Gastrocnemius medialis (tissue), 4 donors: ENCODE results near the gene ARID4A. TPM values are rescaled to one million over a fixed set of nuclear protein-coding genes. Genes with fewer than 3 reads are reported as not detected.

Source experiments
- ATAC-seq, 2 donors: fragments of 150-250 bp; one replicate each; pipeline ENCODE4 v1.9.1; 2016
- DNase-seq, 2 donors: peaks; one replicate each; pipeline ENCODE4 v3.0.0-alpha.2; 2019
- H3K27ac ChIP-seq, 4 donors: fragments of 200-600 bp; sonication (generic); 1 replicate in 1 of 4; 2 replicates in 3 of 4; pipeline ENCODE4 v1.5.1; 2016 to 2018; ENCODE audit warnings: mild to moderate bottlenecking in 2 of 4, moderate library complexity in 1 of 4
- H3K27me3 ChIP-seq, 3 donors: fragments of 200-600 bp; sonication (generic) in 2 of 3; 1 replicate in 1 of 3; 2 replicates in 2 of 3; pipeline versions ENCODE4 v1.5.1 to v1.6.0; 2016 to 2019; ENCODE audit warnings: mild to moderate bottlenecking in 1 of 3, moderate library complexity in 1 of 3
- H3K36me3 ChIP-seq, 2 donors: fragments of 200-600 bp; sonication (generic) in 1 of 2; one replicate each; pipeline ENCODE4 v1.5.1; 2017 to 2018
- H3K4me1 ChIP-seq, 2 donors: fragments of 200-600 bp; sonication (generic) in 1 of 2; one replicate each; pipeline ENCODE4 v1.5.1; 2016 to 2017; ENCODE audit warnings: mild to moderate bottlenecking in 2 of 2
- H3K4me3 ChIP-seq, 4 donors: fragments of 200-600 bp; sonication (generic) in 3 of 4; 1 replicate in 1 of 4; 2 replicates in 3 of 4; pipeline ENCODE4 v1.5.1; 2016 to 2019; ENCODE audit warnings: mild to moderate bottlenecking in 2 of 4
- H3K9me3 ChIP-seq, 3 donors: fragments of 200-600 bp; sonication (generic) in 2 of 3; 1 replicate in 1 of 3; 2 replicates in 2 of 3; pipeline ENCODE4 v1.5.1; 2016 to 2019
- POLR2A ChIP-seq, 2 donors: fragments of 450-650 bp; IDR thresholded peaks; one replicate each; pipeline ENCODE4 v1.6.1; 2017; ENCODE audit warnings: antibody characterized with exemption in 2 of 2, mild to moderate bottlenecking in 2 of 2, moderate library complexity in 2 of 2
- in situ Hi-C, 4 donors: fragments of 200-750 bp; cut with MboI; loops; one replicate each; pipeline versions ENCODE4 v1.15.0 to v1.8.0; 2017; ENCODE audit warnings: low sequenced_read_pairs in 4 of 4
- intact Hi-C: fragments of 100-400 bp; cut with DNase I; formaldehyde crosslinking; loops from one replicate; pipeline ENCODE4 v1.15.1; 2023; ENCODE audit warnings: low total_unique reads
- total RNA-seq, 4 donors: library from RNA; depleted of rRNA; stranded (reverse); fragments of >200 nt; gene quantifications; one replicate each; pipeline versions ENCODE4 v1.1.0 to v1.2.3, GENCODE V29; 2016
- TF ChIP-seq, protein P1 (sequence below), 5 experiments: fragments of 450-650 bp in 3 of 5; fragments of 200-600 bp in 2 of 5; sonication (generic) in 2 of 5; IDR thresholded peaks in 4 of 5; conservative IDR thresholded peaks in 1 of 5; 1 replicate in 4 of 5; 2 replicates in 1 of 5; pipeline ENCODE4 v1.5.1; 2016 to 2019; ENCODE audit warnings: antibody characterized with exemption in 5 of 5, mild to moderate bottlenecking in 3 of 5, moderate library complexity in 3 of 5

ARID4A gene
- total RNA-seq, 4 donors from 2014 or later: 6.6 to 10.5 (median 7.1) TPM

DNA sequence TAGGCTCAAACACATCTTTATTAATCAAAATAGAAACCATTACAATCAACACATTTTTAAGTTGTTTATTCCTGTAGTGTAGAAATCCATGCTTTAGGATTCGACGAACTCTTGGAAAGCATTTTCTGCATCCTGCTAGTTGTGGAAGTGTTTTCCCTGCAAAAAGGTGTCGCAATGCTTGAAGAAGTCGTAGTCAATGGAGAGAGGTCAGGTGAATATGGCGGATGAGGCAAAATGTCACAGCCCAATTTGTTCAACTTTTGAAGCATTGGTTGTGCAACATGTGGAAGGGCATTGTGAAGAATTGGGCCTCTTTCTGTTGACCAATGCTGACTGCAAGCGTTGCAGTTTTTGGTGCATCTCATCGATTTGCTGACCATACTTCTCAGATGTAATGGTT is 4.2 kb upstream of the ARID4A start:
- DNase-seq: no peak
- Histone ChIP-seq H3K9me3 (no peaks in the 10 kb centered on the region), H3K4me3 (no peak overlapping the region), H3K36me3 (peaks cover 0 to 50% of the 10 kb centered on the region in 2 donors), H3K27me3 (no peaks in the 10 kb centered on the region), H3K27ac (no peak overlapping the region), H3K4me1 (peaks cover 36 to 37% of the 10 kb centered on the region in 2 donors)
- in situ Hi-C loops: loop anchor here in 3 of 4 donors (10.0 kb wide), 1 partner anchor 49 kb away; the partner anchor contains the start of gene PSMA3 (in 3 of the 3)
- intact Hi-C loops: no loop called here
- TF ChIP-seq, protein P1, sequence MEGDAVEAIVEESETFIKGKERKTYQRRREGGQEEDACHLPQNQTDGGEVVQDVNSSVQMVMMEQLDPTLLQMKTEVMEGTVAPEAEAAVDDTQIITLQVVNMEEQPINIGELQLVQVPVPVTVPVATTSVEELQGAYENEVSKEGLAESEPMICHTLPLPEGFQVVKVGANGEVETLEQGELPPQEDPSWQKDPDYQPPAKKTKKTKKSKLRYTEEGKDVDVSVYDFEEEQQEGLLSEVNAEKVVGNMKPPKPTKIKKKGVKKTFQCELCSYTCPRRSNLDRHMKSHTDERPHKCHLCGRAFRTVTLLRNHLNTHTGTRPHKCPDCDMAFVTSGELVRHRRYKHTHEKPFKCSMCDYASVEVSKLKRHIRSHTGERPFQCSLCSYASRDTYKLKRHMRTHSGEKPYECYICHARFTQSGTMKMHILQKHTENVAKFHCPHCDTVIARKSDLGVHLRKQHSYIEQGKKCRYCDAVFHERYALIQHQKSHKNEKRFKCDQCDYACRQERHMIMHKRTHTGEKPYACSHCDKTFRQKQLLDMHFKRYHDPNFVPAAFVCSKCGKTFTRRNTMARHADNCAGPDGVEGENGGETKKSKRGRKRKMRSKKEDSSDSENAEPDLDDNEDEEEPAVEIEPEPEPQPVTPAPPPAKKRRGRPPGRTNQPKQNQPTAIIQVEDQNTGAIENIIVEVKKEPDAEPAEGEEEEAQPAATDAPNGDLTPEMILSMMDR (IDR thresholded peaks at IDR 0.05 in 4 of 5, conservative IDR thresholded peaks at IDR 0.05 in 1 of 5): no peak
- no peak for TF ChIP-seq POLR2A (IDR thresholded peaks at IDR 0.05)
- ATAC-seq: no peak

DNA sequence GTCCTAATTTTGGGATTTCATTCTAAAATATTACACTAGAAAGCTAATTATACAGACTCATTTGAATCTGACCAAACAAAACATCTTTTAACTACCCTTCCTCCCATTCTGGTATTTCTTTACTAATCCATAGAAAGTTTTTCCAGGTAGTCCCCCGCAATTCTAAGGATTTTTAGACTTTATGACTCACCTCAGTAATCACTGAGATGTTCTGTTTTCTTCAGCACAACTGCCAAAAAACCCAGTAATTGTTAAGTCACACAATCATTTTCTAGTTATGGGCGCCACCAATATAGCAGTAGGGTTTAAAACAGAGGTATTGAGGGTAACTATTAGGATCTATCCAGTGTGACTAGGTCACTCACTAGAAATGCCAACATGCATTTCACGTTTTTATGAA is 1.6 kb upstream of the ARID4A start:
- H3K4me1 ChIP-seq: peaks cover 46 to 51% of the 10 kb centered on the region in 2 donors
- intact Hi-C loops: no loop called here
- in situ Hi-C loops: loop anchor here in 3 of 4 donors (10.0 kb wide), 1 partner anchor 52 kb away; the partner anchor contains the start of gene PSMA3 (in 3 of the 3)

DNA sequence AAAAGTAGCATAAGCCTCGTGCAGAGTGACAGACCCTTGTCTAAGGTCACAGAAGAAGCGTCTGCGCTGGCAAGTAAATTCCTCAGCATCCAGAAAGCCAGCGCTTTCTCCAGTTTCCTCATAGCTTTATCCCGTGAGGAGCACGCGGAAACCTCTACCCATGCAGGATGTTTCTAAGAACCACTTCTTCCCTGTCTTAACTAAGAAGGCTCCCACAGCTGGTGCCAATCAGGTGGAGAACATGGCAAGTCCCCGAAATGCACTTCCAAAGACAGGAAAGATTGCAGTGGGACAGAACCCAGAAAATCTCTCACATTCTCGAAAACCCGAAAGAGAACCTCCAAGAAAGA is 968 bp upstream of the ARID4A start:
- DNase-seq: peak in 1 of 2 donors; percentile 34
- H3K9me3 ChIP-seq: no peaks in the 10 kb centered on the region
- in situ Hi-C loops: loop anchor here in 3 of 4 donors (10.0 kb wide), 1 partner anchor 53 kb away; the partner anchor contains the start of gene PSMA3 (in 3 of the 3)
- H3K36me3 ChIP-seq: peaks cover 0 to 38% of the 10 kb centered on the region in 2 donors
- H3K4me3 ChIP-seq: peak overlapping the region; percentile 66 to 96 (median 79)
- no peaks in the 10 kb centered on the region for H3K27me3 ChIP-seq
- peak overlapping the region; percentile 89 to 99 (median 96) for H3K27ac ChIP-seq
- H3K4me1 ChIP-seq: peaks cover 42 to 52% of the 10 kb centered on the region in 2 donors
- TF ChIP-seq, protein P1 (IDR thresholded peaks at IDR 0.05 in 4 of 5, conservative IDR thresholded peaks at IDR 0.05 in 1 of 5): no peak
- TF ChIP-seq POLR2A (IDR thresholded peaks at IDR 0.05): no peak
- intact Hi-C loops: no loop called here
- peak; percentile 7 to 9 for ATAC-seq

More for the DNA sequence above, 1.6 kb upstream of the ARID4A start:
- Histone ChIP-seq H3K36me3 (peaks cover 0 to 32% of the 10 kb centered on the region in 2 donors), H3K9me3 (no peaks in the 10 kb centered on the region), H3K4me3 (peak overlapping the region; percentile 66 to 96 (median 79)), H3K27ac (peak overlapping the region; percentile 89 to 99 (median 96)), H3K27me3 (no peaks in the 10 kb centered on the region)
- no peak for TF ChIP-seq POLR2A (IDR thresholded peaks at IDR 0.05)
- TF ChIP-seq, protein P1 (IDR thresholded peaks at IDR 0.05 in 4 of 5, conservative IDR thresholded peaks at IDR 0.05 in 1 of 5): no peak
- DNase-seq (no peak), ATAC-seq (no peak)

DNA sequence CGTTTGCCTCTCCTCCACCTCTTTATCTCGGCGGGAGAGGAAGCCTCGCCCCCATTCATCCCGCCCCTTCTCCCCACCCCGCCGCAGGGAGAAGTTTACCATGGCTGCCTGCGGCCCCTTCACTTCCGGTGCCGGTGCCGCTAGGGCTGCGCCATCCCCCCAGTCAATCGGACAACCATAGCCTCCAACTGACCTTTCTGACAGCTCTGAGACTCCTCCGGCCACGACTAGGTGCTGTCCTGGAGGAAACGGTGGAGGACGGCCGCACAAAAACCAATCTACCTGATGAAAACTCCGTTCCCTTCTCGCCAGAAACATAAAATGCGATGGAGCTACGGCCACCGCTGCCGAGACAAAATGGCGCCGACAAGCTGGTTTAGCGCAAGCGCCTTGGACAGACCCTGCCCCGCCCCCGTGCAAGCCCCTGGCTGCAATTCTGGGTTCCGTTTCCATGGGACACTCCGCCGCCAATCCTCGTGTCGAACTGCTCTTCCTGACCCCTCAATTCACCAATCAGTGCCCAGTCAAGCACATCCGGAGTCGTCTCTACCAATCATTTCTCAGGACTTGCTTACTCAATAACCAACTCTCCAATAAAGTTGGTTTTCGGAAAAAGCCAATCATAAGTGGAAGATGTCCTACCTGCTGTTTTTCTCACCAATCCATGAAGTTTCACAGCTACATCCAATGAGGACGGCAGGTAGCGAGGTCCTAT is 436 bp upstream of the ARID4A start:
- DNase-seq (peak; percentile 99), ATAC-seq (peak; percentile 93 to 96)
- in situ Hi-C loops (loop anchor here in 3 of 4 donors (10.0 kb wide), 1 partner anchor 53 kb away; the partner anchor contains the start of gene PSMA3 (in 3 of the 3)), intact Hi-C loops (loop anchor here (1.0 to 2.0 kb wide), 3 partner anchors 54 to 129 kb away; partner anchors contain the start of genes ACTR10, KIAA0586, PSMA3 and TIMM9)
- peak in 1 of 2 donors; percentile 37 for TF ChIP-seq POLR2A (IDR thresholded peaks at IDR 0.05)
- TF ChIP-seq, protein P1 (IDR thresholded peaks at IDR 0.05 in 4 of 5, conservative IDR thresholded peaks at IDR 0.05 in 1 of 5): peak in 3 of 5 experiments; percentile 12 to 29 (median 20)
- Histone ChIP-seq H3K4me3 (peak overlapping the region; percentile 92 to 99 (median 97)), H3K9me3 (no peaks in the 10 kb centered on the region), H3K27ac (peak overlapping the region; percentile 89 to 99 (median 97)), H3K27me3 (no peaks in the 10 kb centered on the region), H3K36me3 (peaks cover 0 to 37% of the 10 kb centered on the region in 2 donors), H3K4me1 (peaks cover 37 to 56% of the 10 kb centered on the region in 2 donors)
